Measurements from ENCODE around the gene BSDC1. TPM values are rescaled to one million over a fixed set of nuclear protein-coding genes. Genes with fewer than 3 reads are reported as not detected.

BSDC1 gene
- total and polyA plus RNA-seq, 2 of the 13 experiments (the other 11 are each of a cell fraction or from before 2014, with no cell fraction given) = 40.3 to 64.2 TPM

- TF ChIP-seq, protein P1, sequence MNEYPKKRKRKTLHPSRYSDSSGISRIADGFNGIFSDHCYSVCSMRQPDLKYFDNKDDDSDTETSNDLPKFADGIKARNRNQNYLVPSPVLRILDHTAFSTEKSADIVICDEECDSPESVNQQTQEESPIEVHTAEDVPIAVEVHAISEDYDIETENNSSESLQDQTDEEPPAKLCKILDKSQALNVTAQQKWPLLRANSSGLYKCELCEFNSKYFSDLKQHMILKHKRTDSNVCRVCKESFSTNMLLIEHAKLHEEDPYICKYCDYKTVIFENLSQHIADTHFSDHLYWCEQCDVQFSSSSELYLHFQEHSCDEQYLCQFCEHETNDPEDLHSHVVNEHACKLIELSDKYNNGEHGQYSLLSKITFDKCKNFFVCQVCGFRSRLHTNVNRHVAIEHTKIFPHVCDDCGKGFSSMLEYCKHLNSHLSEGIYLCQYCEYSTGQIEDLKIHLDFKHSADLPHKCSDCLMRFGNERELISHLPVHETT (CRISPR knock-in tag; conservative IDR thresholded peaks at IDR 0.05) = no peak
- TF ChIP-seq TAF15 (IDR thresholded peaks at IDR 0.05; ENCODE audit: low read depth, low read length, poor library complexity, severe bottlenecking) = no peak
- TF ChIP-seq RFXAP (CRISPR knock-in tag; IDR thresholded peaks at IDR 0.05; ENCODE audit: borderline replicate concordance) = no peak
- no peak for TF ChIP-seq ZNF207 (IDR thresholded peaks at IDR 0.05; ENCODE audit: borderline replicate concordance)
- TF ChIP-seq ATF2 (CRISPR knock-in tag; IDR thresholded peaks at IDR 0.05) = 0 out of 2 replicates have a peak, but pooled peaks have one; percentile 28
- no peak for TF ChIP-seq MTERF4 (CRISPR knock-in tag; IDR thresholded peaks at IDR 0.05)
- no peak for TF ChIP-seq CBX1 (IDR thresholded peaks at IDR 0.05; ENCODE audit: low read depth)
- no peak for TF ChIP-seq ZNF496 (CRISPR knock-in tag; IDR thresholded peaks at IDR 0.05; ENCODE audit: insufficient replicate concordance)
- TF ChIP-seq XRCC5 (optimal IDR thresholded peaks at IDR 0.05; ENCODE audit: low read length) = peak; percentile 49
- TF ChIP-seq, protein P2, sequence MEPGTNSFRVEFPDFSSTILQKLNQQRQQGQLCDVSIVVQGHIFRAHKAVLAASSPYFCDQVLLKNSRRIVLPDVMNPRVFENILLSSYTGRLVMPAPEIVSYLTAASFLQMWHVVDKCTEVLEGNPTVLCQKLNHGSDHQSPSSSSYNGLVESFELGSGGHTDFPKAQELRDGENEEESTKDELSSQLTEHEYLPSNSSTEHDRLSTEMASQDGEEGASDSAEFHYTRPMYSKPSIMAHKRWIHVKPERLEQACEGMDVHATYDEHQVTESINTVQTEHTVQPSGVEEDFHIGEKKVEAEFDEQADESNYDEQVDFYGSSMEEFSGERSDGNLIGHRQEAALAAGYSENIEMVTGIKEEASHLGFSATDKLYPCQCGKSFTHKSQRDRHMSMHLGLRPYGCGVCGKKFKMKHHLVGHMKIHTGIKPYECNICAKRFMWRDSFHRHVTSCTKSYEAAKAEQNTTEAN (CRISPR knock-in tag; conservative IDR thresholded peaks at IDR 0.05) = no peak
- TF ChIP-seq IKZF4 (CRISPR knock-in tag; IDR thresholded peaks at IDR 0.05; ENCODE audit: borderline replicate concordance, low read depth, not compliant biosample characterization) = no peak
- TF ChIP-seq NRL (CRISPR knock-in tag; IDR thresholded peaks at IDR 0.05; ENCODE audit: borderline replicate concordance) = no peak
- no peak for TF ChIP-seq HNF1A (IDR thresholded peaks at IDR 0.05; ENCODE audit: low read depth)
- no peak for TF ChIP-seq HNF1A (CRISPR knock-in tag; IDR thresholded peaks at IDR 0.05; ENCODE audit: borderline replicate concordance)
- no peak for TF ChIP-seq ZNF460 (CRISPR knock-in tag; IDR thresholded peaks at IDR 0.05; ENCODE audit: borderline replicate concordance)
- TF ChIP-seq, protein P3, sequence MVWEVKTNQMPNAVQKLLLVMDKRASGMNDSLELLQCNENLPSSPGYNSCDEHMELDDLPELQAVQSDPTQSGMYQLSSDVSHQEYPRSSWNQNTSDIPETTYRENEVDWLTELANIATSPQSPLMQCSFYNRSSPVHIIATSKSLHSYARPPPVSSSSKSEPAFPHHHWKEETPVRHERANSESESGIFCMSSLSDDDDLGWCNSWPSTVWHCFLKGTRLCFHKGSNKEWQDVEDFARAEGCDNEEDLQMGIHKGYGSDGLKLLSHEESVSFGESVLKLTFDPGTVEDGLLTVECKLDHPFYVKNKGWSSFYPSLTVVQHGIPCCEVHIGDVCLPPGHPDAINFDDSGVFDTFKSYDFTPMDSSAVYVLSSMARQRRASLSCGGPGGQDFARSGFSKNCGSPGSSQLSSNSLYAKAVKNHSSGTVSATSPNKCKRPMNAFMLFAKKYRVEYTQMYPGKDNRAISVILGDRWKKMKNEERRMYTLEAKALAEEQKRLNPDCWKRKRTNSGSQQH (CRISPR knock-in tag; IDR thresholded peaks at IDR 0.05; ENCODE audit: low read depth) = no peak
Measured at GRCh38 chr1:32334864-32335534, 59.2 kb downstream of the BSDC1 start (continued).

Data from HepG2 (cell line).